HepG2 (cell line): ENCODE measurements around the gene LAP3. TPM values are rescaled to one million over a fixed set of nuclear protein-coding genes. Genes with fewer than 3 reads are reported as not detected.

Experiments
- ATAC-seq: fragments of 200-7000 bp; cut with Tn5 transposase; 3 replicates; pipeline ENCODE4 v1.9.1; 2020; ENCODE audit warnings: mild to moderate bottlenecking, moderate library complexity
- BruUV-seq: library from RNA; stranded (reverse); fragments of 400-500 nt; replicated peaks from 2 replicates; lab custom pipeline; 2021; lab: Mats Ljungman, UMichigan
- CTCF ChIA-PET: fragments of 300-600 bp; formaldehyde crosslinking; extraction: SDS; loops from one replicate; lab custom pipeline; 2021; ENCODE audit warnings: low total read pairs, inconsistent platforms, low intra/inter-chr PET ratio; lab: Yijun Ruan, JAX
- POLR2A ChIA-PET: fragments of 350-600 bp; sonication (Branson Sonifier 250); formaldehyde crosslinking; loops from one replicate; lab custom pipeline; 2020; ENCODE audit warnings: antibody characterized with exemption, inconsistent platforms; lab: Yijun Ruan, JAX
- DNase-seq: peaks from one replicate; pipeline ENCODE4 v3.0.0-alpha.2; 2015; ENCODE audit warnings: low spot score
- FAIRE-seq: peaks from 3 replicates; lab custom pipeline; 2011; peaks lifted over from hg19 to GRCh38; lab: Jason Lieb, UNC
- H2AFZ ChIP-seq: one replicate; pipeline ENCODE4 v1.6.1; 2011; ENCODE audit warnings: low read length, inconsistent platforms
- H3K27ac ChIP-seq: fragments of 300-600 bp; 3 replicates; pipeline ENCODE4 v1.8.0; 2011; ENCODE audit warnings: mixed run types, mild to moderate bottlenecking, mixed read lengths, low read length, inconsistent platforms; ENCODE audit not compliant: insufficient read depth; ENCODE audit errors: extremely low read length
- H3K27me3 ChIP-seq, 2 experiments: fragments of 200-600 bp in 1 of 2; 2 replicates in 1 of 2; 3 replicates in 1 of 2; pipeline versions ENCODE4 v1.6.0 to v1.8.0; 2011; ENCODE audit warnings: low read length in 2 of 2, mild to moderate bottlenecking in 2 of 2, moderate library complexity in 2 of 2, inconsistent platforms in 1 of 2; ENCODE audit not compliant: insufficient read depth in 2 of 2, control insufficient read depth in 1 of 2
- H3K36me3 ChIP-seq, 2 experiments: fragments of 200-600 bp in 1 of 2; replicated peaks in 1 of 2; 2 replicates in 1 of 2; 3 replicates in 1 of 2; pipeline versions ENCODE4 v1.5.1 to v1.8.0; 2011; ENCODE audit warnings: low read length in 2 of 2, inconsistent platforms in 1 of 2; ENCODE audit not compliant: insufficient read depth in 2 of 2, control insufficient read depth in 1 of 2
- H3K4me1 ChIP-seq: 2 replicates; pipeline ENCODE4 v1.5.1; 2012; ENCODE audit warnings: low read length, inconsistent platforms; ENCODE audit not compliant: insufficient read depth
- H3K4me2 ChIP-seq: 2 replicates; pipeline ENCODE4 v1.6.0; 2011; ENCODE audit warnings: low read depth, low read length, inconsistent platforms
- H3K4me3 ChIP-seq, 3 experiments: fragments of 200-600 bp in 1 of 3; sonication (generic), shearing (Covaris generic) in 1 of 3; replicated peaks in 1 of 3; 2 replicates each; pipeline ENCODE4 v1.5.1; 2011 to 2016; ENCODE audit warnings: low read length in 3 of 3, inconsistent platforms in 2 of 3, low read depth in 2 of 3, mild to moderate bottlenecking in 2 of 3, control low read depth in 1 of 3, mixed read lengths in 1 of 3; ENCODE audit not compliant: insufficient read depth in 1 of 3
- H3K79me2 ChIP-seq: one replicate; pipeline ENCODE4 v1.6.1; 2011; ENCODE audit warnings: low read length, inconsistent platforms; ENCODE audit not compliant: insufficient read depth
- H3K9ac ChIP-seq: 2 replicates; pipeline ENCODE4 v1.6.0; 2011; ENCODE audit warnings: mild to moderate bottlenecking, low read depth, low read length, inconsistent platforms; ENCODE audit not compliant: insufficient read depth
- H3K9me3 ChIP-seq: 2 replicates; pipeline ENCODE4 v1.5.1; 2012; ENCODE audit warnings: mild to moderate bottlenecking, low read length
- H4K20me1 ChIP-seq: 2 replicates; pipeline ENCODE4 v1.6.0; 2011; ENCODE audit warnings: inconsistent platforms, mild to moderate bottlenecking, low read length, moderate library complexity; ENCODE audit not compliant: insufficient read depth
- AHDC1 ChIP-seq: sonication (generic); formaldehyde crosslinking; IDR thresholded peaks from 2 replicates; pipeline ENCODE4 v1.5.1; 2020; ENCODE audit warnings: mild to moderate bottlenecking, missing genetic modification reagents, borderline replicate concordance
- BHLHE40 ChIP-seq: IDR thresholded peaks from 2 replicates; pipeline ENCODE4 v1.6.1; 2011; ENCODE audit warnings: low read length, improper control_type of control experiment
- CREB1 ChIP-seq, 2 experiments: fragments of 450-650 bp in 1 of 2; IDR thresholded peaks; 2 replicates each; pipeline ENCODE4 v1.6.1; 2016 to 2017; ENCODE audit warnings: control low read depth in 1 of 2, mild to moderate bottlenecking in 1 of 2, missing compliant biosample characterization in 1 of 2, missing genetic modification characterization in 1 of 2
- HNF4A ChIP-seq: sonication (generic); formaldehyde crosslinking; IDR thresholded peaks from 2 replicates; pipeline ENCODE4 v1.4.0; 2020; ENCODE audit warnings: missing genetic modification reagents
- MTA1 ChIP-seq: sonication (generic); formaldehyde crosslinking; IDR thresholded peaks from 2 replicates; pipeline ENCODE4 v1.4.0; 2020; ENCODE audit warnings: missing genetic modification reagents, mild to moderate bottlenecking, borderline replicate concordance
- RBFOX2 ChIP-seq: fragments of 200-400 bp; formaldehyde crosslinking; IDR thresholded peaks from 2 replicates; pipeline ENCODE4 v1.6.1; 2017; ENCODE audit warnings: low read depth, mild to moderate bottlenecking, low read length
- SMC3 ChIP-seq: IDR thresholded peaks from 2 replicates; pipeline ENCODE4 v1.6.1; 2011; ENCODE audit warnings: low read length, improper control_type of control experiment
- SNAI1 ChIP-seq: sonication (generic); formaldehyde crosslinking; IDR thresholded peaks from 2 replicates; pipeline ENCODE4 v1.5.0; 2020; ENCODE audit warnings: mild to moderate bottlenecking, missing genetic modification reagents, borderline replicate concordance
- ZNF296 ChIP-seq: sonication (generic); formaldehyde crosslinking; conservative IDR thresholded peaks from 2 replicates; pipeline ENCODE4 v1.5.0; 2020; ENCODE audit warnings: mild to moderate bottlenecking, missing genetic modification reagents
- ZNF335 ChIP-seq: sonication (generic); formaldehyde crosslinking; IDR thresholded peaks from 2 replicates; pipeline ENCODE4 v1.4.0; 2020; ENCODE audit warnings: missing genetic modification reagents
- ZNF589 ChIP-seq: sonication (generic); formaldehyde crosslinking; conservative IDR thresholded peaks from 2 replicates; pipeline ENCODE4 v1.8.0; 2022; ENCODE audit warnings: mild to moderate bottlenecking, moderate library complexity, missing genetic modification reagents
- ZNF724P ChIP-seq: sonication (generic); formaldehyde crosslinking; IDR thresholded peaks from 2 replicates; pipeline ENCODE4 v1.8.0; 2022; ENCODE audit warnings: missing genetic modification reagents, borderline replicate concordance
- WGBS: methylation state at CpG from one replicate; pipeline ENCODE4 v1.1.6; 2017; ENCODE audit warnings: low lambda C conversion rate; 5-methylcytosine and 5-hydroxymethylcytosine counted together
- in situ Hi-C: cut with HindIII; loops from 2 replicates; pipeline ENCODE4 v1.10.0; 2017; ENCODE audit warnings: low pct_unique_long_range_greater_than_20kb; ENCODE audit not compliant: extremely low pct_ligation_motif_present
- intact Hi-C: fragments of 100-400 bp; cut with micrococcal nuclease; formaldehyde crosslinking; loops from one replicate; pipeline ENCODE4 v1.10.0; 2022; ENCODE audit not compliant: unreplicated experiment
- polyA plus RNA-seq, 8 experiments: library from polyadenylated mRNA; depleted of rRNA in 3 of 8; stranded (reverse) in 7 of 8; unstranded in 1 of 8; fragments of >200 nt; fragmentation: Illumina TruSeq in 4 of 8; extraction: Trizol in 4 of 8; gene quantifications; 2 replicates each; pipeline versions ENCODE4 v1.2.1 to v1.2.3, GENCODE V29; 2011 to 2016; ENCODE audit warnings: low read depth in 4 of 8, missing spikeins in 1 of 8, mixed read lengths in 1 of 8; ENCODE audit not compliant: insufficient read depth in 1 of 8
- total RNA-seq, 5 experiments: library from RNA; depleted of rRNA; stranded (reverse); fragments of >200 nt; fragmentation: Illumina TruSeq; extraction: Trizol; gene quantifications; 2 replicates each; pipeline ENCODE4 v1.2.3, GENCODE V29; 2016; ENCODE audit warnings: low read depth in 1 of 5
- TF ChIP-seq, protein P1 (sequence below): sonication (generic); formaldehyde crosslinking; IDR thresholded peaks from 2 replicates; pipeline ENCODE4 v1.8.1; 2023; ENCODE audit warnings: mild to moderate bottlenecking, inconsistent platforms, moderate library complexity, missing genetic modification reagents, borderline replicate concordance

LAP3 gene
- total and polyA plus RNA-seq, 2 of the 13 experiments (the other 11 are each of a cell fraction or from before 2014, with no cell fraction given) = 106 to 125 TPM

- intact Hi-C loops = no loop called here
Observed at GRCh38 chr4:17624821-17625220, 47.8 kb downstream of the LAP3 start.

GRCh38 chr4:17630228-17630627, 53.2 kb downstream of the LAP3 start:
- H3K27ac ChIP-seq = no peak overlapping the region
- H3K9me3 ChIP-seq = no peaks in the 10 kb centered on the region
- H3K4me1 ChIP-seq = no peaks in the 10 kb centered on the region
- no peak overlapping the region for H3K4me3 ChIP-seq
- H3K79me2 ChIP-seq = peaks cover 3% of the 10 kb centered on the region
- no peak overlapping the region for H2AFZ ChIP-seq
- DNase-seq (no peak), FAIRE-seq (no peak), ATAC-seq (no peak)
- WGBS = over 99% methylated on average over 4 of the region's 4 CpGs
- H3K9ac ChIP-seq = no peak overlapping the region
- no peaks in the 10 kb centered on the region for H3K27me3 ChIP-seq
- H3K4me2 ChIP-seq = no peak overlapping the region
- ChIA-PET POLR2A (no interaction called here), CTCF (no interaction called here)
- H3K36me3 ChIP-seq = peaks cover 34 to 88% of the 10 kb centered on the region in 2 experiments
- intact Hi-C loops = loop anchor here (10.0 kb wide), 1 partner anchor 115 kb away; the partner anchor contains the start of genes CLRN2 and QDPR
- H4K20me1 ChIP-seq = no peaks in the 10 kb centered on the region; the same call in 1 of the 2 replicates
- no TSS peak for BruUV-seq
- in situ Hi-C loops = no loop called here
- TF ChIP-seq SNAI1 (CRISPR knock-in tag) (no peak), RBFOX2 (no peak), MTA1 (CRISPR knock-in tag) (no peak), CREB1 (IDR thresholded peaks at IDR 0.05) (no peak), CREB1 (CRISPR knock-in tag; IDR thresholded peaks at IDR 0.05) (no peak), ZNF724P (CRISPR knock-in tag) (no peak), ZNF296 (CRISPR knock-in tag) (no peak), AHDC1 (CRISPR knock-in tag) (no peak), SMC3 (no peak)

More at GRCh38 chr4:17624821-17625220, 47.8 kb downstream of the LAP3 start:
- H3K9ac ChIP-seq = no peak overlapping the region
- no peak overlapping the region for H2AFZ ChIP-seq
- CTCF ChIA-PET = no interaction called here
- ATAC-seq (no peak), FAIRE-seq (no peak), DNase-seq (no peak)
- H3K27me3 ChIP-seq = no peaks in the 10 kb centered on the region
- BruUV-seq = no TSS peak
- H4K20me1 ChIP-seq = peaks cover 5% of the 10 kb centered on the region; the same call in 1 of the 2 replicates
- H3K4me1 ChIP-seq = no peaks in the 10 kb centered on the region
- WGBS = 92% methylated on average over 2 of the region's 2 CpGs
- H3K79me2 ChIP-seq = peaks cover 7% of the 10 kb centered on the region
- H3K9me3 ChIP-seq = no peaks in the 10 kb centered on the region
- no peak overlapping the region for H3K4me3 ChIP-seq
- no peak for TF ChIP-seq BHLHE40
- no peak for TF ChIP-seq HNF4A
- no peak for TF ChIP-seq ZNF589
- no peak for TF ChIP-seq ZNF335 (CRISPR knock-in tag)
- TF ChIP-seq, protein P1, sequence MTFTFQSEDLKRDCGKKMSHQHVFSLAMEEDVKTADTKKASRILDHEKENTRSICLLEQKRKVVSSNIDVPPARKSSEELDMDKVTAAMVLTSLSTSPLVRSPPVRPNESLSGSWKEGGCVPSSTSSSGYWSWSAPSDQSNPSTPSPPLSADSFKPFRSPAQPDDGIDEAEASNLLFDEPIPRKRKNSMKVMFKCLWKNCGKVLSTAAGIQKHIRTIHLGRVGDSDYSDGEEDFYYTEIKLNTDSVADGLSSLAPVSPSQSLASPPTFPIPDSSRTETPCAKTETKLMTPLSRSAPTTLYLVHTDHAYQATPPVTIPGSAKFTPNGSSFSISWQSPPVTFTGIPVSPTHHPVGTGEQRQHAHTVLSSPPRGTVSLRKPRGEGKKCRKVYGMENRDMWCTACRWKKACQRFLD (CRISPR knock-in tag) = no peak
- no peak for TF ChIP-seq RBFOX2
- POLR2A ChIA-PET = no interaction called here
- peaks cover 39 to 91% of the 10 kb centered on the region in 2 experiments for H3K36me3 ChIP-seq
- H3K4me2 ChIP-seq = no peak overlapping the region
- in situ Hi-C loops = no loop called here
- no peak overlapping the region for H3K27ac ChIP-seq
